SK-N-SH (cell line): ENCODE data around the gene DCTN3. TPM values are rescaled to one million over a fixed set of nuclear protein-coding genes. Genes with fewer than 3 reads are reported as not detected.

Experiments used
- CTCF ChIA-PET: fragments of 300-600, 350-600 bp; formaldehyde crosslinking; extraction: SDS; loops from one replicate; lab custom pipeline; 2021; lab: Yijun Ruan, JAX
- POLR2A ChIA-PET: fragments of 350-600 bp; sonication (Branson Sonifier 250); formaldehyde crosslinking; extraction: SDS; loops from one replicate; lab custom pipeline; 2020; ENCODE audit warnings: antibody characterized with exemption, inconsistent platforms; lab: Yijun Ruan, JAX
- DNase-seq: peaks from one replicate; pipeline ENCODE4 v3.0.0; 2012
- H2AFZ ChIP-seq: fragments of 200-600 bp; sonication (generic); 2 replicates; pipeline ENCODE4 v1.8.1; 2016; ENCODE audit warnings: antibody characterized with exemption, mild to moderate bottlenecking, low read depth
- H3F3A ChIP-seq: fragments of 200-600 bp; sonication (generic); replicated peaks from 2 replicates; pipeline ENCODE3; 2016; ENCODE audit warnings: antibody characterized with exemption, mild to moderate bottlenecking; ENCODE audit not compliant: insufficient read depth
- H3K27ac ChIP-seq, 2 experiments: fragments of 200-500 bp in 1 of 2; fragments of 200-600 bp in 1 of 2; sonication (Bioruptor generic) in 1 of 2; sonication (generic), shearing (Covaris generic) in 1 of 2; 2 replicates each; pipeline versions ENCODE4 v1.5.1 to v1.6.1; 2014 to 2016; ENCODE audit warnings: low read depth in 2 of 2, inconsistent platforms in 1 of 2, low read length in 1 of 2, mild to moderate bottlenecking in 1 of 2, mixed read lengths in 1 of 2
- H3K27me3 ChIP-seq: fragments of 200-600 bp; sonication (generic), shearing (Covaris generic); 2 replicates; pipeline ENCODE4 v1.6.1; 2016; ENCODE audit warnings: mixed run types; ENCODE audit not compliant: insufficient read depth
- H3K36me3 ChIP-seq, 2 experiments: fragments of 200-500 bp in 1 of 2; fragments of 200-600 bp in 1 of 2; sonication (Bioruptor generic) in 1 of 2; sonication (generic) in 1 of 2; replicated peaks in 1 of 2; 2 replicates each; pipeline versions ENCODE3 to v1.5.1; 2014 to 2016; ENCODE audit warnings: low read length in 1 of 2, mild to moderate bottlenecking in 1 of 2; ENCODE audit not compliant: insufficient read depth in 2 of 2, control insufficient read depth in 1 of 2
- H3K4me1 ChIP-seq, 2 experiments: fragments of 200-500 bp in 1 of 2; fragments of 200-600 bp in 1 of 2; sonication (Bioruptor generic) in 1 of 2; sonication (generic), shearing (Covaris generic) in 1 of 2; 2 replicates each; pipeline versions ENCODE4 v1.5.1 to v1.6.1; 2014 to 2016; ENCODE audit warnings: low read depth in 1 of 2, low read length in 1 of 2, mixed run types in 1 of 2; ENCODE audit not compliant: insufficient read depth in 2 of 2, control insufficient read depth in 1 of 2
- H3K4me2 ChIP-seq: fragments of 200-600 bp; sonication (generic), shearing (Covaris generic); 2 replicates; pipeline ENCODE4 v1.6.1; 2017; ENCODE audit warnings: mixed run types
- H3K4me3 ChIP-seq, 2 experiments: fragments of 200-500 bp in 1 of 2; fragments of 200-600 bp in 1 of 2; sonication (Bioruptor generic) in 1 of 2; sonication (generic), shearing (Covaris generic) in 1 of 2; 2 replicates each; pipeline versions ENCODE4 v1.5.1 to v1.8.1; 2014 to 2016; ENCODE audit warnings: low read depth in 2 of 2, inconsistent platforms in 1 of 2, low read length in 1 of 2, mild to moderate bottlenecking in 1 of 2, mixed read lengths in 1 of 2, moderate library complexity in 1 of 2
- H3K79me2 ChIP-seq: fragments of 200-600 bp; sonication (generic); 2 replicates; pipeline ENCODE4 v1.8.1; 2017; ENCODE audit warnings: mild to moderate bottlenecking; ENCODE audit not compliant: insufficient read depth
- H3K9ac ChIP-seq: fragments of 200-600 bp; sonication (generic); 2 replicates; pipeline ENCODE4 v1.6.1; 2017; ENCODE audit warnings: mixed run types
- H3K9me2 ChIP-seq: fragments of 200-600 bp; sonication (generic); 2 replicates; pipeline ENCODE4 v1.6.1; 2017; ENCODE audit warnings: mixed run types
- H3K9me3 ChIP-seq: fragments of 200-600 bp; sonication (generic); 2 replicates; pipeline ENCODE4 v1.6.1; 2017; ENCODE audit warnings: mixed run types, mild to moderate bottlenecking, moderate library complexity
- H4K20me1 ChIP-seq: fragments of 200-600 bp; sonication (generic); 2 replicates; pipeline ENCODE4 v1.6.1; 2017; ENCODE audit warnings: mild to moderate bottlenecking, mixed run types; ENCODE audit not compliant: insufficient read depth
- GABPA ChIP-seq: IDR thresholded peaks from 2 replicates; pipeline ENCODE4 v1.4.0; 2012; ENCODE audit warnings: low read depth, mild to moderate bottlenecking
- MXI1 ChIP-seq: IDR thresholded peaks from 2 replicates; pipeline ENCODE4 v1.6.1; 2012; ENCODE audit warnings: mild to moderate bottlenecking, low read depth, low read length, improper control_type of control experiment
- NRF1 ChIP-seq: IDR thresholded peaks from 2 replicates; pipeline ENCODE4 v1.6.1; 2012; ENCODE audit warnings: low read depth, mild to moderate bottlenecking, low read length
- POLR2AphosphoS5 ChIP-seq: IDR thresholded peaks from 2 replicates; pipeline ENCODE4 v1.6.1; 2012; ENCODE audit warnings: low read depth, low read length
- RCOR1 ChIP-seq: fragments of 150-350 bp; IDR thresholded peaks from 2 replicates; pipeline ENCODE4 v1.6.1; 2017; ENCODE audit warnings: antibody characterized with exemption, low read length
- REST ChIP-seq: IDR thresholded peaks from 2 replicates; pipeline ENCODE4 v1.6.1; 2012; ENCODE audit warnings: mild to moderate bottlenecking, low read depth, low read length, moderate library complexity
- SMC3 ChIP-seq: IDR thresholded peaks from 2 replicates; pipeline ENCODE4 v1.6.1; 2012; ENCODE audit warnings: low read depth, low read length, improper control_type of control experiment
- TAF1 ChIP-seq: IDR thresholded peaks from 2 replicates; pipeline ENCODE4 v1.6.1; 2012; ENCODE audit warnings: low read depth, mild to moderate bottlenecking, low read length, moderate library complexity, borderline replicate concordance
- WGBS: methylation state at CpG from one replicate; pipeline ENCODE4 v1.1.6; 2017; ENCODE audit warnings: low lambda C conversion rate; 5-methylcytosine and 5-hydroxymethylcytosine counted together
- polyA plus RNA-seq, 3 experiments: library from polyadenylated mRNA; depleted of rRNA; stranded (reverse); fragments of >200 nt; gene quantifications; 2 replicates each; pipeline ENCODE4 v1.2.3, GENCODE V29; 2012

Gene DCTN3
- polyA plus RNA-seq, 1 of the 3 experiments (the other 2 are of a cell fraction): 300 TPM

DNA sequence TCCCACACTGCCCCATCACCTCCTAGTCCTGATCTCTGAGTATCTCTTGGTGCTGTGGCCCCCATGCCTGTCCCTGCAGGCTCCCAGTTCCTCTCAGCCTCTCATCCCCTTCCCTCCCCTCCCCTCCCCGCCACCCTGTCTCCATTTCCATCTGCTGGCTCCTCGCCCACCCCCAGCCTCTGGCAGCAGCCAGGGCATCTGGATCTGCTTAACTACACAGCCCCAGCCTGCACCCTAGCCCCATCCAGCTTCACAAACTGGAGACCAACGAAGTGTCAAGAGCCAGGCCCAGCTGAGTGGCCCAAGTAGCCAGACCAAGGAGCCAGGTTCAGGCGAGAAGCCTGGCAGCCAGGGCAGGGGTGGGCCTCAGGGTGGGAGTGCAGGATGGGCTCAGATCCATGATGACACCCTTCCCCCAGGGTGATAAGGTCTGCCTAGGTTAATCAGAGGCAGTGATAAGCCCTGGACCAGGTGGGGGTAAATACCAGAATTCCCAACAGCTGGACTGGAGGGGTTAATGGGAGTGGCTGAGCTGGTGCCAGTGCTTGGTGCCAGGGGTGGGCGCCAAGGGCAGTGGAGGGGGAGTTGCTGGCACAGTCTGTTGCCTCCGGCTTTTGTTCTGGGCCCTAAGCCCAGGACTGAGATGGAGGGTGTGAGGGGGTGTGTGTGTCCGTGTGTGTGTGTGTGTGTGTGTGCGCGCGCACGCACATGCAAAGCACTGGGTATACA lies 34.2 kb upstream of the DCTN3 start (continued):
- TF ChIP-seq REST (no peak), POLR2AphosphoS5 (no peak; the same call in 1 of the 2 replicates), RCOR1 (peak; percentile 15; the same call in 1 of the 2 replicates), SMC3 (no peak), NRF1 (peak; percentile 34; the same call in 1 of the 2 replicates), MXI1 (peak; percentile 38; the same call in 1 of the 2 replicates)

- H3K9ac ChIP-seq: peak overlapping the region; percentile 32; the same call in 1 of the 2 replicates
- H2AFZ ChIP-seq: peak overlapping the region; percentile 71; the same call in 1 of the 2 replicates
- H3K79me2 ChIP-seq: no peaks in the 10 kb centered on the region
Measured at GRCh38 chr9:34653151-34654072, 33.1 kb upstream of the DCTN3 start.

More at GRCh38 chr9:34653151-34654072, 33.1 kb upstream of the DCTN3 start:
- no peaks in the 10 kb centered on the region for H3K9me2 ChIP-seq
- 0 out of 2 replicates have a peak, but pooled peaks have one; percentile 8 for TF ChIP-seq TAF1
- TF ChIP-seq RCOR1: 0 out of 2 replicates have a peak, but pooled peaks have one; percentile 34
- TF ChIP-seq GABPA: no peak
- H4K20me1 ChIP-seq: no peaks in the 10 kb centered on the region
- no peaks in the 10 kb centered on the region for H3K27me3 ChIP-seq
- H3K36me3 ChIP-seq: peaks cover 13% of the 10 kb centered on the region in 2 experiments
- H3K4me1 ChIP-seq: peaks cover 20 to 74% of the 10 kb centered on the region in 2 experiments
- POLR2A ChIA-PET: interaction anchor here (1.2 to 1.7 kb wide), 3 partner anchors 12 to 15 kb away, joined by 3 to 7 read pairs (median 6); no protein-coding TSS in a partner anchor
- H3F3A ChIP-seq: peaks cover 3% of the 10 kb centered on the region
- no peak overlapping the region for H3K4me3 ChIP-seq
- DNase-seq: peak; percentile 64
- H3K27ac ChIP-seq: peak overlapping the region; percentile 67 to 96
- 57% methylated on average over 11 of the region's 11 CpGs for WGBS
- no peaks in the 10 kb centered on the region for H3K9me3 ChIP-seq
- H3K4me2 ChIP-seq: peak overlapping the region; percentile 76
- CTCF ChIA-PET: interaction anchor here (0.9 to 14.1 kb wide), 5 partner anchors 11 to 62 kb away, joined by 3 to 152 read pairs (median 4); partner anchors contain the start of gene SIGMAR1
